ENCODE results near the gene TAF11L14. TPM values are rescaled to one million over a fixed set of nuclear protein-coding genes. Genes with fewer than 3 reads are reported as not detected.
"Not testable (repeated sequence)": the region's sequence is repeated elsewhere in the genome, so short reads cannot be mapped to it uniquely, and the experiment has no call there.

TAF11L14 gene
- total RNA-seq: not detected in 2 replicates

DNA sequence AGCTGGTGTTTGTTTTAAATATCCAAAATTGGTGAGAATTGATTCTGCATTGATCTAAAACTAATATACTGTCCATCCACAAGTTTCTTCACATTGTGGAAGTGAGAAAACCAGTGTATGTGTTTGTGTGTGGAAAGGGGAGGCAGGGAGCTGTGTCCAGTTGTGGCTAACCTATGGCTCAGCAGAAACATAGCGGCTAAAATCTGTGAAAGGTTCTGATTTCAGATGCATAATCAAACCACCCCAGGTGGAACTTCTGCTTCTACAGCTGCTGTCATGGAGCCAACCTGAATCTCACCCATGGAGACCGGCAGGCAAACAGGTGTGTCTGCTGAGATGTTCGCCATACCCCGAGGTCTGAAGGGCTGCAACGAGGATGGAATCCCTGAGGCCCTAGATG is at the start of gene TAF11L14:
TAF11L14 (plus strand) TSS at position 301 of the 400 bp plus-strand sequence.
- no peak for DNase-seq (ENCODE audit: extremely low read depth, low read depth, low spot score)

DNA sequence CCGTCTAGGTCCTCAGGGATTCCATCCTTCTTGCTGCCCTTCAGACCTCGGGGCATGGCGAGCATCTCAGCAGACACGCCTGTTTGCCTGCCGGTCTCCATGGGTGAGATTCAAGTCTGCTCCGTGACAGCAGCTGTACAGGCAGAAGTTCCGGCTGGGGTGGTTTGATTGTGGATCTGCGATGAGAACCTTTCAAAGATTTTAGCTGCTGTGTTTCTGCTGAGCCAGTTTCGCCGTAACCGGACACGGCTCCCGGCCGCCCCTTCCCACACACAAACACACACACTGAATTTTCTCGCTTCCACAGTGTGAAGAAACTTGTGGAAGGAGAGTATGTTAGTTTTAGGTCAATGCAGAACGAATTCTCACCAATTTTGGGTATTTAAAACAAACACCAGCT is 48.6 kb upstream of the TAF11L14 start, which contains the start of gene TAF11L7:
TAF11L7 (minus strand) TSS at position 101 of the 400 bp plus-strand sequence.
- not testable (repeated sequence) for DNase-seq (ENCODE audit: extremely low read depth, low read depth, low spot score)

DNA sequence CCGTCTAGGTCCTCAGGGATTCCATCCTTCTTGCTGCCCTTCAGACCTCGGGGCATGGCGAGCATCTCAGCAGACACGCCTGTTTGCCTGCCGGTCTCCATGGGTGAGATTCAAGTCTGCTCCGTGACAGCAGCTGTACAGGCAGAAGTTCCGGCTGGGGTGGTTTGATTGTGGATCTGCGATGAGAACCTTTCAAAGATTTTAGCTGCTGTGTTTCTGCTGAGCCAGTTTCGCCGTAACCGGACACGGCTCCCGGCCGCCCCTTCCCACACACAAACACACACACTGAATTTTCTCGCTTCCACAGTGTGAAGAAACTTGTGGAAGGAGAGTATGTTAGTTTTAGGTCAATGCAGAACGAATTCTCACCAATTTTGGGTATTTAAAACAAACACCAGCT is 43.4 kb upstream of the TAF11L14 start, which contains the start of gene TAF11L8:
TAF11L8 (minus strand) TSS at position 101 of the 400 bp plus-strand sequence.
- DNase-seq (ENCODE audit: extremely low read depth, low read depth, low spot score): not testable (repeated sequence)

DNA sequence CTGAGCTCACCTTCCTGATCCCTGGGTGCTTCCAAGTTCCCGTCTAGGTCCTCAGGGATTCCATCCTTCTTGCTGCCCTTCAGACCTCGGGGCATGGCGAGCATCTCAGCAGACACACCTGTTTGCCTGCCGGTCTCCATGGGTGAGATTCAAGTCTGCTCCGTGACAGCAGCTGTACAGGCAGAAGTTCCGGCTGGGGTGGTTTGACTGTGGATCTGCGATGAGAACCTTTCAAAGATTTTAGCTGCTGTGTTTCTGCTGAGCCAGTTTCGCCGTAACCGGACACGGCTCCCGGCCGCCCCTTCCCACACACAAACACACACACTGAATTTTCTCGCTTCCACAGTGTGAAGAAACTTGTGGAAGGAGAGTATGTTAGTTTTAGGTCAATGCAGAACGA is 40.0 kb upstream of the TAF11L14 start, which contains the start of gene TAF11L9:
TAF11L9 (minus strand) TSS at position 140 of the 400 bp plus-strand sequence.
- not testable (repeated sequence) for DNase-seq (ENCODE audit: extremely low read depth, low read depth, low spot score)

DNA sequence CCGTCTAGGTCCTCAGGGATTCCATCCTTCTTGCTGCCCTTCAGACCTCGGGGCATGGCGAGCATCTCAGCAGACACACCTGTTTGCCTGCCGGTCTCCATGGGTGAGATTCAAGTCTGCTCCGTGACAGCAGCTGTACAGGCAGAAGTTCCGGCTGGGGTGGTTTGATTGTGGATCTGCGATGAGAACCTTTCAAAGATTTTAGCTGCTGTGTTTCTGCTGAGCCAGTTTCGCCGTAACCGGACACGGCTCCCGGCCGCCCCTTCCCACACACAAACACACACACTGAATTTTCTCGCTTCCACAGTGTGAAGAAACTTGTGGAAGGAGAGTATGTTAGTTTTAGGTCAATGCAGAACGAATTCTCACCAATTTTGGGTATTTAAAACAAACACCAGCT is 36.5 kb upstream of the TAF11L14 start, which contains the start of gene TAF11L10:
TAF11L10 (minus strand) TSS at position 101 of the 400 bp plus-strand sequence.
- not testable (repeated sequence) for DNase-seq (ENCODE audit: extremely low read depth, low read depth, low spot score)

DNA sequence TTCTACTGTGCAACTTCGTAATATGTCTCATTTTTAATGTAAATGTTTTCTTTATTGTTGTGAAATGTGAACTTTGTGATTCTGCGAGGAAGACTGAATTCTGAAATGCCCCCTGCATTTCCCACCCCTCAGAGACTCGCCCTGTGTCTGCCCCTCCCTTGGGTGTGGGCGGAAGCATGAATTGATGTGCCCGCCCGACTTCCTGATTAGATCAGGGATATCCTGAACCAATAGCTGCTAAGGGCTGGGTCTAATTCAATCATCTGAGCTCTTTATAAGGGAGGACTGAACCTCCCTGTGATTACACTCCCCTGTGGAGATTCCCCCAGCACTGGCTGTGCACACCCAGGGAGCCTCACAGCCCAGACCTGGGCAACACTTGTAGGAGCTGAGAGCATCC is 30.4 kb upstream of the TAF11L14 start, which contains the start of gene TAF11L11:
TAF11L11 (plus strand) TSS at position 304 of the 400 bp plus-strand sequence.
- not testable (repeated sequence) for DNase-seq (ENCODE audit: extremely low read depth, low read depth, low spot score)

DNA sequence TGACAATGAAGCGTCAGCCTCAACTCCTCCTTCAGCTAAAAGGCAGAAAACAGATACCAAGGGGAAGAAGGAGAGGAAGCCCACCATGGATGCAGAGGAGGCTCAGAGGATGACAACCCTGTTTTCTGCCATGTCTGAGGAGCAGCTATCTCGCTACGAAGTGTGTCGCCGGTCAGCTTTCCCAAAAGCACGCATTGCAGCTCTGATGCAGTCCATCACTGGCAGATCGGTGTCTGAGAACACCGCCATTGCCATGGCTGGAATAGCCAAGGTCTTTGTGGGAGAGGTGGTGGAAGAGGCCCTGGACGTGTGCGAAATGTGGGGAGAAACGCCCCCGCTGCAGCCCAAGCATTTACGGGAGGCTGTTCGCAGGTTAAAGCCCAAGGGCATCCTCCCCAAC is 29.3 kb upstream of the TAF11L14 start:
- no peak for DNase-seq (ENCODE audit: extremely low read depth, low read depth, low spot score)

DNA sequence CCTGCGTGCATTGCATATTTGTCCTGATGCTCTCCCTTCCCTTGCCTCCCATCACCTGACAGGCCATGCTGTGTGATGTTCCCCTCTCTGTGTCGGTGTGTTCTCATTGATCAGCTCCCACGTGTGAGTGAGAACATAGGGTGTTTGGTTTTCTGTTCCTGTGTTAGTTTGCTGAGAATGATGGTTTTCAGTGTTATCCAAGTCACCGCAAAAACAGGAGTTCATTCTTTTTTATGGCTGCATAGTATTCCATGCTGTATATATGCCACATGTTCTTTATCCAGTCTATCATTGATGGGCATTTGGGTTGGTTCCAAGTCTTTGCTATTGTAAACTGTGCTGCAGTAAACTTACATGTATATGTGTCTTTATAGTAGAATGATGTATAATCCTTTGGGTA is 26.8 kb upstream of the TAF11L14 start:
- DNase-seq (ENCODE audit: extremely low read depth, low read depth, low spot score): not testable (repeated sequence)

DNA sequence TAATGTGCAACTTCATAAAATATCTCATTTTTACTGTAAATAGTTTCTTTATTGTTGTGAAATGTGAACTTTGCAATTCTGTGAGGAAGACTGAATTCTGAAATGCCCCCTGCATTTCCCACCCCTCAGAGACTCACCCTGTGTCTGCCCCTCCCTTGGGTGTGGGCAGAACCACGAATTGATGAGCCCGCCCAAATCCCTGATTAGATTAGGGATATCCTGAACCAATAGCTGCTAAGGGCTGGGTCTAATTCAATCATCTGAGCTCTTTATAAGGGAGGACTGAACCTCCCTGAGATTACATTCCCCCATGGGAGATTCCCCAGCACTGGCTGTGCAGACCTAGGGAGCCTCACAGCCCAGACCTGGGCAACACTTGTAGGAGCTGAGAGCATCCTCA is 24.2 kb upstream of the TAF11L14 start, which contains the start of gene TAF11L12:
TAF11L12 (plus strand) TSS at position 301 of the 400 bp plus-strand sequence.
- DNase-seq (ENCODE audit: extremely low read depth, low read depth, low spot score): not testable (repeated sequence)

DNA sequence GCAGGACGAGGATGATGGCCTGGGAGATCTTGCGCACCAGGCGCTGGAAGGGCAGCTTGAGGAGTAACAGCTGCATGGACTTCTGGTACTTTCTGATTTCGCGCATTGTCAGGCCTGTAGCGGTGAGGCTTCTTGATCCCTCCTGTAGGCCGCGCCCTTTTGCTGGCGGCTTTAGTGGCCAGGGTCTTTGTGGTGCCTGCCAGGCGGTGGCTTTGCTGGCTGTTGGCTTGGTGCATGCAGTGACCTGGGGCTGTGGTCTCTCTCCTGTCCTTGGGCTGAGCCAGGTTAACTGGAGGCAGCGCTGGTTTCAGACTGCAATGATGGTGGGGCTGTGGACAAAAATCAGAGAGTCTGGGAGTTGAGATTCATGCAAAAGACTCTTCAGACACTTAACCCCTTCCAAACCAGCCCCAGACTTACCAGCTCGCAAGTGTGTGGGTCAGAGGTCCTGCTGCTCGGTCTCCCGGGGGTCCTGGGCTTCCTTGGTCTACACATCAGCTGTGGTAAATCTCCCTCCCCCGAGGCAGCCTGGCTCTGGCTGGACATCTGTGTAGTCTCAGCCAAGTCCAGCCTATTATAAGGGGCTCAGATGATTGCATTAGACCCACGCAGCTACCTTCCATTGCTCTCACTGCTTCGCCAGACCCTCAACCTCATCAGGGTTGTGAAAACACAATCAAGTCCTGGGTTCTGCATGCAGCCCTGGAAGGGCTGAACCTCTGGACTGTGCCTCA is 19.2 kb upstream of the TAF11L14 start:
- no peak for DNase-seq (ENCODE audit: extremely low read depth, low read depth, low spot score)

DNA sequence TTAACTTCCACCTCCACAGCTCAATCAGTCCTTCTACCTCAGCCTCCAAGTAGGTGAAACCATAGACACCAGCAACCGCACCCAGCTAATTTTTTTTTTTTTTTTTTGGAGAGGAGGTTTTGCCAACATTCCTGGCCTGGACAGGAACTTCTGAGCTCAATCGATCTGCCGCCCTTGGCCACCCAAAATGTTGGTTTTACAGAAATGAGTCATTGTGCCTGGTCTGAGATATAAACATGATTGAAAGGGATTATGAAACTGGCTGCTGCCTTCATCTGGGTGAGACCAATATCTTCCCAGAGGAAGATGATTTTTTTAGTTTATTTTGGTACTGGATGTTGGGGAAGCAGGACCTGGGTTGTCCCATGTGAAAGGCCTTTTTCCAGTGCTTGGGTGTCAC is 14.9 kb upstream of the TAF11L14 start:
- DNase-seq (ENCODE audit: extremely low read depth, low read depth, low spot score): no peak

DNA sequence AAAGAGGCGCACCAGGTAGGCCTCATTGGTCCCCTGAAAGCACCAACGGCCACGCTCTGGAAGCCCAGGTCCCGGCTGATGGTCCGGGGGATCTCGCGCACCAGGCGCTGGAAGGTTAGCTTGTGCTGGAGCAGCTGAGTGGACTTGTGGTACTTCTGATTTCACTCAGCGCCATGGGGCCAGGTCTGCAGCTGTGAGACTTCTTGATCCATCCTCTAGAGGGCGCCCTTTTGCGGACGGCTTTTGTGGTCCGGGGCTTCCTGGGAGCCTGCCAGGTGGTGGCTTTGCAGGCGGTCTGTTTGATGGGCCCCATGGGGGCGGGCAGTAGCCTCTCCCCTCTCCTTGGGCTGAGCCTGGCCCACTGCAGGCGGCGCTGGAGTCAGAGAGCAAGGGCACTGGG is 13.6 kb upstream of the TAF11L14 start:
- no peak for DNase-seq (ENCODE audit: extremely low read depth, low read depth, low spot score)

DNA sequence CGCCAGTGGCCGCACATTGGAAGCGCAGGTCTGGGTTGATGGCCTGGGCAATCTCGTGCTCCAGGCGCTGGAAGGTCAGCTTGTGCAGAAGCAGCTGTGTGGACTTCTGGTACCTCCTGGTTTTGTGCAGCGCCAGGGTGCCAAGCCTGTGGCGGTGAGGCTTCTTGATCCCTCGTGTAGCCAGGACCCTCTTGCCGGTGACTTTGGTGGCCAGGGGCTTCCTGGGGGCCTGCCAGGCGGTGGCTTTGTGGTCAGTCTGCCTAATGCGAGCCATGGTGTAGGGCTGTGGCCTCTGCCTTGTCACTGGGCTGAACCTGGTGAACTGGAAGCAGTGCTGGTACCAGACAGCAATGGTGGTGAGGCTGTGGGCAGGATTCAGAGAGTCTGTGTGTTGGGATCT is 8.6 kb upstream of the TAF11L14 start:
- DNase-seq (ENCODE audit: extremely low read depth, low read depth, low spot score): no peak

DNA sequence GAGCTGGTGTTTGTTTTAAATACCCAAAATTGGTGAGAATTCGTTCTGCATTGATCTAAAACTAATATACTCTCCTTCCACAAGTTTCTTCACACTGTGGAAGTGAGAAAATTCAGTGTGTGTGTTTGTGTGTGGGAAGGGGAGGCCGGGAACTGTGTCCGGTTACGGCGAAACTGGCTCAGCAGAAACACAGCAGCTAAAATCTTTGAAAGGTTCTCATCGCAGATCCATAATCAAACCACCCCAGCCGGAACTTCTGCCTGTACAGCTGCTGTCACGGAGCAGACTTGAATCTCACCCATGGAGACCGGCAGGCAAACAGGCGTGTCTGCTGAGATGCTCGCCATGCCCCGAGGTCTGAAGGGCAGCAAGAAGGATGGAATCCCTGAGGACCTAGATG is 2.5 kb upstream of the TAF11L14 start, which contains the start of gene TAF11L13:
TAF11L13 (plus strand) TSS at position 301 of the 400 bp plus-strand sequence.
- not testable (repeated sequence) for DNase-seq (ENCODE audit: extremely low read depth, low read depth, low spot score)

DNA sequence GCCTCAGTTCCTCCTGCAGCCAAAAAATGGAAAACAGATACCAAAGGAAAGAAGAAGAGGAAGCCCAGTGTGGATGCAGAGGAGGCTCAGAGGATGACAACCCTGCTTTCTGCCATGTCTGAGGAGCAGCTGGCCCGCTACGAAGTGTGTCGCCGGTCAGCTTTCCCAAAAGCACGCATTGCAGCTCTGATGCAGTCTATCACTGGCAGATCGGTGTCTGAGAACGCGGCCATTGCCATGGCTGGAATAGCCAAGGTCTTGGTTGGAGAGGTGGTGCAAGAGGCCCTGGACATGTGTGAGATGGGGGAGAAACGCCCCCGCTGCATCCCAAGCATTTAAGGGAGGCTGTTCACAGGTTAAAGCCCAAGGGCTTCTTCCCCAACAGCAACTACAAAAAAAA is 15.0 kb downstream of the TAF11L14 start:
- not testable (repeated sequence) for DNase-seq (ENCODE audit: extremely low read depth, low read depth, low spot score)

DNA sequence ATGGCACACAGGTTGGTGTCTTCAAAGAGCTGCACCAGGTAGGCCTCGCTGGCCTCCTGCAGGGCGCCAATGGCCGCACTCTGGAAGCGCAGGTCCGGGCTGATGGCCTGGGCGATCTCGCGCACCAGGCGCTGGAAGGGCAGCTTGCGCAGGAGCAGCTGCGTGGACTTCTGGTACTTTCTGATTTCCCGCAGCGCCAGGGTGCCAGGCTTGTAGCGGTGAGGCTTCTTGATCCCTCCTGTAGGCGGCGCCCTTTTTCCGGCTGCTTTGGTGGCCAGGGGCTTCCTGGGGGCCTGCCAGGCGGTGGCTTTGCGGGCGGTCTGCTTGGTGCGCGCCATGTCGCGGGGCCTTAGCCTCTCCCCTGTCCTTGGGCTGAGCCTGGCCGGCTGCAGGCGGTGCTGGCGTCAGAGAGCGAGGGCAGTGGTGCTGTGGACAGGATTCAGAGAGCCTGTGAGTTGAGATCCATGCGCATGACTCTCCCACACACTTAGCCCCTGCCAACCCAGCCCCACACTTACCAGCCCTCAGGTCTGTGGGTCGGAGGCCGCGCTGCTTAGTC is 21.0 kb downstream of the TAF11L14 start:
- DNase-seq (ENCODE audit: extremely low read depth, low read depth, low spot score): not testable (repeated sequence)

DNA sequence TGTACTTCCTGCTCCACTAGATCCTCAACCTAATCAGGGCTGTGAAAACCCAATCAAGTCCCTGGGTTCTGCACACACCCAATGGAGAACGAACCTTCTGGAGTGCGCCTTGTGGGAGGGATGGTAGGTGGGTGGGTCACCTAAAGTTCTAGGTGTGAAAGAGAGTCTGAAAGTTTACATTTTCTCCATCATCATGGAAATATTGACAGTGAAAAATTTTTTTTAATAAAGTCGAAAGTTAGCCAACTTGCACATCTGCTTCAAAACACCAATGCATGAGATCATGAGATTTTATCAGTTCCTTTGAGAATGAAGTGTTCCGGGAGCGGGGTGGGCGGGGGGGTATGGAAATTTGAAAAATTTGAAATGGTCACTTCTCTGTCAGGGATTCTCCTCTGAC is 21.7 kb downstream of the TAF11L14 start:
- no peak for DNase-seq (ENCODE audit: extremely low read depth, low read depth, low spot score)

DNA sequence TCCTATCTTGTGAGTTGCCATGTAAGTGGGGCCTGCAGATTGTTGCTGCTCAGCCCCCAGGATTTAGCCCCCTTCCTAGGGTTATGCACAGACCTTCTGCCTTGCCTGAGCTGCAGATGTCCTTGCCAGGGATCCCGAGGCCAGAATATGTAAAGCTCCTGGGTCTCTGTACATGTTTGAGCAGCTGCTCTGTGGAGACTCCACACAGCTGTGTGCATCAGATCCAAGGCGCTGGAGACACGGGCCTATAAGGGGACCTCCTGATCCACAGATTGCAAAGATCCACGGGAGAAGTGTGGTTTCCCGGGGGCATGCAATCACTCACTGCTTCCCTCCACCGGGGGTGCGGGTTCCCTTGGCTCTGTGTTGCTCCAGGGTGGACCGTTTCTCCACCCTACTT is 28.9 kb downstream of the TAF11L14 start:
- no peak for DNase-seq (ENCODE audit: extremely low read depth, low read depth, low spot score)

DNA sequence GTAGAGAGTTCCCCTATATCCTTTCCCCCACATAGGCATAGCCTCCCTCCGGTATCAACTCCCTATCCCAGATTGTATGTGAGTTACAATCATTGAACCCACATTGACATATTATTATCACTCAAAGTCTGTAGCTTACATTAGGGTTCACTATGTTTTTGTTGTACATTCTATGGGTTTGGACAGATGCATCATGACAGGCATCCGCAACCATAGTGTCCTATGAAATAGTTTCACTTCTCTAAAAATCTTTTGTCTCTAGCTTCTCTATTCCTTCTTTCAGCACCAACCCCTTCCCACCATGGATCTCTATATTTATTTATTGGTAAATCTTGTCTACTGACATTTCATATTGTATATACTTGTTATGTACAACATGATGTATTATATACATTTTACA is 31.6 kb downstream of the TAF11L14 start:
- no peak for DNase-seq (ENCODE audit: extremely low read depth, low read depth, low spot score)

DNA sequence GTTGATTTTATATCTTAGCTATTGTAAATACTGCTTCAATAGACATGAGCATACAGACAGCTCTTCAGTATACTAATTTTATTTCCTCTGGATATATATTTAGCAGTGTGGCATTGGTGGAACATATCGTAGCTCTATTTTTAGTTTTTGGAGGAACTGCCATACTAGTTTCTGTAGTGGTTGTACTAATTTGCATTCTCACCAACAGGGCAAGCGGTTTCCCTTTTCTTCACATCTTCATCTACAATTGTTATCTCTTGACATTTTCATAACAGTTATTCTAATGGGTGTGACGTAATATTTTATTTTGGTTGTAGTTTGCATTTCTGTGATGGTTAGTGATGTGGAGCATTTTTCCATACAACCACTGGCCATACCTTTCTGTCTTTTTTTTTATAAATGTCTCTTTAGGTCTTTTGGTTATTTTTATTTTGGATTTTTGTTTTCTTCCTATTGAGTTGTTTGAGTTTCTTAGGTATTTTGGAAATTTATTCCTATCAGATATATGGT is 32.5 kb downstream of the TAF11L14 start:
- no peak for DNase-seq (ENCODE audit: extremely low read depth, low read depth, low spot score)

DNA sequence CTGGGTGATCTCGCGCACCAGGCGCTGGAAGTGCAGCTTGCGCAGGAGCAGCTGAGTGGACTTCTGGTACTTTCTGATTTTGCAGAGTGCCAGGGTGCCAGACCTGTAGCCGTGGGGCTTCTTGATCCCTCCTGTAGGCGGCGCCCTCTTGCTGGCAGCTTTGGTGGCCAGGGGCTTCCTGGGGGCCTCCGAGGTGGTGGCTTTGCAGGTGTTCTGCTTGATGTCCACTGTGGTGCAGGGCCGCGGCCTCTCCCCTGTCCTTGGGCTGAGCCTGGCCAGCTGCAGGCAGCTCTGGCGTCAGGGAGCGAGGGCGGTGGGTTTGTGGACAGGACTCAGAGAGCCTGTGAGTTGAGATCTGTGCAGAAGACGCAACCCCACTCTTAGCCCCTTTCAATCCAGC is 36.1 kb downstream of the TAF11L14 start:
- no peak for DNase-seq (ENCODE audit: extremely low read depth, low read depth, low spot score)

Measured in glomerular endothelial cell (primary cell).